K562 (cell line): ENCODE measurements around the gene FARP2. TPM values are rescaled to one million over a fixed set of nuclear protein-coding genes. Genes with fewer than 3 reads are reported as not detected.

Experiments
- BMI1 ChIP-seq: fragments of 150-350 bp; IDR thresholded peaks from 2 replicates; pipeline ENCODE4 v1.6.1; 2014; ENCODE audit warnings: low read length
- CBX8 ChIP-seq: fragments of 200-600 bp; sonication (generic); IDR thresholded peaks from 2 replicates; pipeline ENCODE4 v1.6.1; 2012; ENCODE audit warnings: borderline replicate concordance, mixed run types, low read depth, mild to moderate bottlenecking, moderate library complexity, mixed read lengths, low read length, control low read depth, inconsistent platforms; ENCODE audit not compliant: poor library complexity, severe bottlenecking; ENCODE audit errors: extremely low read depth
- CCNT2 ChIP-seq: IDR thresholded peaks from 2 replicates; pipeline ENCODE4 v1.6.1; 2011; ENCODE audit warnings: borderline replicate concordance, low read depth, mild to moderate bottlenecking, moderate library complexity, mixed read lengths, low read length; ENCODE audit not compliant: insufficient read length; ENCODE audit errors: extremely low read depth
- CHD2 ChIP-seq: IDR thresholded peaks from 2 replicates; pipeline ENCODE4 v1.6.1; 2011; ENCODE audit warnings: low read depth, low read length
- CREB5 ChIP-seq: fragments of 250-450 bp; sonication (Bioruptor Pico); IDR thresholded peaks from 2 replicates; pipeline ENCODE4 v1.5.0; 2020; ENCODE audit warnings: mild to moderate bottlenecking
- DNMT1 ChIP-seq: fragments of 450-650 bp; IDR thresholded peaks from 2 replicates; pipeline ENCODE4 v1.6.1; 2016; ENCODE audit warnings: antibody characterized with exemption, mild to moderate bottlenecking
- MCM3 ChIP-seq: fragments of 450-650 bp; IDR thresholded peaks from 2 replicates; pipeline ENCODE4 v1.6.1; 2016
- NELFE ChIP-seq: IDR thresholded peaks from 2 replicates; pipeline ENCODE4 v1.6.1; 2011; ENCODE audit warnings: mild to moderate bottlenecking; ENCODE audit not compliant: insufficient read depth, insufficient read length
- NEUROD1 ChIP-seq: fragments of 150-350 bp; IDR thresholded peaks from 2 replicates; pipeline ENCODE4 v1.6.1; 2014; ENCODE audit warnings: borderline replicate concordance, low read length, low read depth; ENCODE audit not compliant: partially characterized antibody
- NFATC3 ChIP-seq: fragments of 450-650 bp; IDR thresholded peaks from 2 replicates; pipeline ENCODE4 v1.6.1; 2017; ENCODE audit warnings: mild to moderate bottlenecking
- POLR2AphosphoS2 ChIP-seq: IDR thresholded peaks from 2 replicates; pipeline ENCODE4 v1.6.1; 2012; ENCODE audit warnings: low read length, improper control_type of control experiment
- POLR2H ChIP-seq: IDR thresholded peaks from 2 replicates; pipeline ENCODE4 v1.6.1; 2016; ENCODE audit warnings: missing genetic modification characterization, low read depth, mild to moderate bottlenecking, control low read depth, missing compliant biosample characterization, moderate library complexity
- PURB ChIP-seq: sonication (generic); formaldehyde crosslinking; IDR thresholded peaks from 2 replicates; pipeline ENCODE4 v1.9.0; 2021; ENCODE audit warnings: low read depth, mild to moderate bottlenecking, missing genetic modification reagents
- RB1 ChIP-seq: fragments of 450-650 bp; IDR thresholded peaks from 2 replicates; pipeline ENCODE4 v1.6.1; 2017; ENCODE audit warnings: low read depth, mild to moderate bottlenecking
- RBM14 ChIP-seq: fragments of 200-400 bp; formaldehyde crosslinking; IDR thresholded peaks from 2 replicates; pipeline ENCODE4 v1.6.1; 2018; ENCODE audit warnings: low read depth, mild to moderate bottlenecking, low read length, moderate library complexity, borderline replicate concordance; ENCODE audit not compliant: insufficient read depth
- RFX7 ChIP-seq: fragments of 250-450 bp; sonication (Bioruptor Pico); IDR thresholded peaks from 2 replicates; pipeline ENCODE4 v1.5.1; 2021; ENCODE audit warnings: mild to moderate bottlenecking
- TARDBP ChIP-seq: fragments of 450-650 bp; IDR thresholded peaks from 2 replicates; pipeline ENCODE4 v1.6.1; 2016
- THRB ChIP-seq: fragments of 450-650 bp; formaldehyde crosslinking; conservative IDR thresholded peaks from 2 replicates; pipeline ENCODE4 v1.4.0; 2022; ENCODE audit warnings: mild to moderate bottlenecking, missing genetic modification characterization
- YBX1 ChIP-seq: fragments of 450-650 bp; IDR thresholded peaks from 2 replicates; pipeline ENCODE4 v1.7.1; 2016; ENCODE audit warnings: mild to moderate bottlenecking
- ZBED1 ChIP-seq: IDR thresholded peaks from 2 replicates; pipeline ENCODE4 v1.6.1; 2014
- ZBTB7A ChIP-seq: IDR thresholded peaks from 2 replicates; pipeline ENCODE4 v1.6.1; 2011; ENCODE audit warnings: low read depth, mild to moderate bottlenecking, low read length, moderate library complexity, borderline replicate concordance; ENCODE audit not compliant: control insufficient read depth
- ZNF134 ChIP-seq: fragments of 250-450 bp; sonication (Bioruptor Pico); conservative IDR thresholded peaks from 2 replicates; pipeline ENCODE4 v1.4.0; 2020
- ZNF143 ChIP-seq: sonication (generic); formaldehyde crosslinking; IDR thresholded peaks from 2 replicates; pipeline ENCODE4 v1.9.0; 2022; ENCODE audit warnings: mild to moderate bottlenecking, missing genetic modification reagents
- ZNF212 ChIP-seq: fragments of 450-650 bp; formaldehyde crosslinking; IDR thresholded peaks from 2 replicates; pipeline ENCODE4 v1.4.0; 2020; ENCODE audit warnings: mild to moderate bottlenecking
- ZNF280B ChIP-seq: fragments of 250-450 bp; sonication (Bioruptor Pico); IDR thresholded peaks from 2 replicates; pipeline ENCODE4 v1.5.1; 2021; ENCODE audit warnings: mild to moderate bottlenecking
- ZNF347 ChIP-seq: fragments of 450-650 bp; formaldehyde crosslinking; IDR thresholded peaks from 2 replicates; pipeline ENCODE4 v1.4.0; 2020; ENCODE audit warnings: low read depth, mild to moderate bottlenecking, moderate library complexity
- ZNF445 ChIP-seq: fragments of 250-450 bp; sonication (Bioruptor Pico); IDR thresholded peaks from 2 replicates; pipeline ENCODE4 v1.4.0; 2020; ENCODE audit warnings: low read depth, mild to moderate bottlenecking, moderate library complexity
- polyA plus RNA-seq, 8 experiments: library from polyadenylated mRNA; depleted of rRNA in 4 of 8; stranded (reverse) in 5 of 8; unstranded in 3 of 8; fragments of >200 nt; fragmentation: Nextera tagmentation in 2 of 8; fragmentation: Illumina TruSeq in 1 of 8; extraction: Ambion mirVana in 2 of 8; extraction: Trizol in 1 of 8; gene quantifications; 2 replicates each; pipeline versions ENCODE4 v1.2.1 to v1.2.3, GENCODE V29; 2011 to 2014; ENCODE audit warnings: inconsistent platforms in 1 of 8, missing spikeins in 1 of 8
- total RNA-seq, 7 experiments: library from RNA; depleted of rRNA in 6 of 7; stranded (reverse); fragments of >200 nt in 6 of 7; fragmentation: Illumina TruSeq in 2 of 7; extraction: Trizol in 2 of 7; gene quantifications; 2 replicates each; pipeline versions ENCODE4 v1.2.1 to v1.2.3, GENCODE V29; 2011 to 2021; ENCODE audit warnings: low replicate concordance in 1 of 7

FARP2 gene
- total and polyA plus RNA-seq, 9 of the 15 experiments (the other 6 are each of a cell fraction or from before 2014, with no cell fraction given) = 4.1 to 38.1 (median 21.1) TPM

- TF ChIP-seq CCNT2 (peak; percentile 24), CBX8 (no peak), ZNF143 (CRISPR knock-in tag) (no peak), DNMT1 (no peak), ZNF280B (CRISPR knock-in tag) (no peak), TARDBP (no peak), ZBED1 (no peak), RBM14 (no peak), YBX1 (no peak), THRB (no peak), NELFE (no peak), POLR2AphosphoS2 (no peak), MCM3 (no peak), BMI1 (no peak), ZBTB7A (peak; percentile 42; the same call in 1 of the 2 replicates), CHD2 (no peak), ZNF212 (CRISPR knock-in tag) (no peak), ZNF347 (CRISPR knock-in tag) (no peak), POLR2H (peak; percentile 50; the same call in 1 of the 2 replicates), ZNF134 (CRISPR knock-in tag) (no peak), PURB (CRISPR knock-in tag) (no peak), RFX7 (CRISPR knock-in tag) (no peak), RB1 (peak; percentile 36; the same call in 1 of the 2 replicates), ZNF445 (CRISPR knock-in tag) (no peak), NEUROD1 (no peak), NFATC3 (no peak), CREB5 (CRISPR knock-in tag) (no peak)
Observed at GRCh38 chr2:241355983-241356870, at the start of gene FARP2 (continued).
